Ovary (tissue), 9 donors: ENCODE results near the gene CLEC11A. TPM values are rescaled to one million over a fixed set of nuclear protein-coding genes. Genes with fewer than 3 reads are reported as not detected.
"Not testable (repeated sequence)": the region's sequence is repeated elsewhere in the genome, so short reads cannot be mapped to it uniquely, and the experiment has no call there.

Experiments used
- DNase-seq, 5 donors: peaks; one replicate each; pipeline ENCODE4 v3.0.0-alpha.2; 2019 to 2020
- H3K27ac ChIP-seq, 2 donors: fragments of 200-600 bp; one replicate each; pipeline versions ENCODE4 v1.5.1 to v1.8.0; 2019 to 2022
- H3K27me3 ChIP-seq: fragments of 200-600 bp; one replicate; pipeline ENCODE4 v1.8.0; 2022
- H3K36me3 ChIP-seq: fragments of 200-600 bp; sonication (generic); one replicate; pipeline ENCODE4 v1.5.1; 2019
- H3K4me1 ChIP-seq: one replicate; pipeline ENCODE4 v1.8.1; 2013; ENCODE audit warnings: mild to moderate bottlenecking, moderate library complexity; ENCODE audit not compliant: insufficient read depth
- H3K4me3 ChIP-seq: fragments of 200-600 bp; sonication (generic); one replicate; pipeline ENCODE4 v1.5.1; 2017
- H3K9me3 ChIP-seq, 2 donors: fragments of 200-600 bp in 1 of 2; sonication (generic) in 1 of 2; one replicate each; pipeline versions ENCODE4 v1.5.1 to v1.8.1; 2013 to 2019; ENCODE audit warnings: mild to moderate bottlenecking in 1 of 2, moderate library complexity in 1 of 2
- CTCF ChIP-seq, 3 donors: fragments of 450-650 bp in 2 of 3; fragments of 200-600 bp in 1 of 3; IDR thresholded peaks; one replicate each; pipeline versions ENCODE4 v1.5.1 to v1.8.0; 2016 to 2022; ENCODE audit warnings: antibody characterized with exemption in 3 of 3, mild to moderate bottlenecking in 1 of 3
- EP300 ChIP-seq: sonication (generic); formaldehyde crosslinking; IDR thresholded peaks from one replicate; pipeline ENCODE4 v1.6.1; 2017; ENCODE audit warnings: antibody characterized with exemption
- POLR2A ChIP-seq: fragments of 450-650 bp; IDR thresholded peaks from one replicate; pipeline ENCODE4 v1.6.1; 2017; ENCODE audit warnings: antibody characterized with exemption, mild to moderate bottlenecking, moderate library complexity
- WGBS, 3 donors: extraction: QIAGEN DNeasy Blood & Tissue Kit in 1 of 3; methylation state at CpG; one replicate each; pipeline versions ENCODE4 v1.1.5 to v1.1.7; 2013 to 2017; 5-methylcytosine and 5-hydroxymethylcytosine counted together
- intact Hi-C, 4 donors: fragments of 100-400 bp; cut with DNase I; formaldehyde crosslinking; loops; one replicate each; pipeline versions ENCODE4 v1.11.0 to v1.15.1; 2022 to 2023
- polyA plus RNA-seq, 2 donors: library from polyadenylated mRNA; stranded (reverse); fragments of 200-250 nt in 1 of 2; fragments of 350-450 nt in 1 of 2; fragmentation: Illumina TruSeq in 1 of 2; extraction: RNeasy Lipid Tissue Mini Kit (QIAGEN cat#74804) in 1 of 2; gene quantifications; one replicate each; pipeline ENCODE4 v1.2.3, GENCODE V29; 2013 to 2014
- total RNA-seq, 7 donors: library from RNA; depleted of rRNA in 2 of 7; stranded (reverse); fragments of >200 nt in 2 of 7; fragmentation: NEBNext Ultra II Directional in 3 of 7; extraction: Animal tissue kit (Norgen Biotek cat#: 25700) in 3 of 7; gene quantifications; one replicate each; pipeline versions ENCODE4 v1.1.0 to v1.2.4, GENCODE V29; 2016 to 2023
- donor health status: DM: no; HTN: no; CAD: no; lungs with moderate emphysema.
- donor health status: DM: no; HTN: no; CAD: no.
- donor health status: Bipolar disorder and iron deficiency.
- donor health status: DM: yes; HTN: yes; CAD: no.
- donor health status: DM: no; HTN: no; CAD: no.
- donor health status: DM: yes; HTN: yes; CAD: no.

CLEC11A gene
- total and polyA plus RNA-seq, 9 donors, result 3.8 to 120 (median 27.9) TPM

- no peak for TF ChIP-seq EP300
- no peak for TF ChIP-seq CTCF (IDR thresholded peaks at IDR 0.05)
- no peak for TF ChIP-seq POLR2A
- DNase-seq, result no peak
- H3K27ac ChIP-seq, result no peak overlapping the region
- 79 to 82% (median 81%) methylated on average over 13 of the region's 13 CpGs for WGBS, 3 donors
- no peaks in the 10 kb centered on the region for H3K27me3 ChIP-seq
- no peak overlapping the region for H3K4me3 ChIP-seq
- no peaks in the 10 kb centered on the region for H3K36me3 ChIP-seq
- peaks cover 0 to 9% of the 10 kb centered on the region in 2 donors for H3K9me3 ChIP-seq
- H3K4me1 ChIP-seq, result no peaks in the 10 kb centered on the region
- intact Hi-C loops, result no loop called here
Measured at GRCh38 chr19:50770888-50771287, 47.7 kb downstream of the CLEC11A start.

- WGBS, 3 donors, result 52 to 65% (median 55%) methylated on average over 2 of the region's 2 CpGs
Measured at GRCh38 chr19:50772476-50772875, 49.3 kb downstream of the CLEC11A start.

GRCh38 chr19:50772912-50773311 is 49.7 kb downstream of the CLEC11A start:
- H3K36me3 ChIP-seq, intact Hi-C loops, H3K4me3 ChIP-seq, H3K4me1 ChIP-seq, DNase-seq, H3K27me3 ChIP-seq, H3K27ac ChIP-seq: not testable (repeated sequence)
- peaks cover 0 to 13% of the 10 kb centered on the region in 2 donors for H3K9me3 ChIP-seq
- WGBS, 3 donors, result 80 to 83% (median 81%) methylated on average over 3 of the region's 3 CpGs

More at GRCh38 chr19:50772476-50772875, 49.3 kb downstream of the CLEC11A start:
- Histone ChIP-seq H3K4me1 (no peaks in the 10 kb centered on the region), H3K36me3 (no peaks in the 10 kb centered on the region), H3K4me3 (no peak overlapping the region), H3K27ac (no peak overlapping the region), H3K27me3 (no peaks in the 10 kb centered on the region), H3K9me3 (peaks cover 0 to 13% of the 10 kb centered on the region in 2 donors)
- DNase-seq, result no peak
- TF ChIP-seq CTCF (IDR thresholded peaks at IDR 0.05) (no peak), EP300 (no peak), POLR2A (no peak)
- intact Hi-C loops, result no loop called here

GRCh38 chr19:50773454-50773853 is 50.3 kb downstream of the CLEC11A start:
- DNase-seq, H3K27me3 ChIP-seq, H3K36me3 ChIP-seq, H3K27ac ChIP-seq, H3K4me1 ChIP-seq, intact Hi-C loops, H3K4me3 ChIP-seq: not testable (repeated sequence)
- H3K9me3 ChIP-seq, result peaks cover 0 to 13% of the 10 kb centered on the region in 2 donors
- WGBS, 3 donors, result 26 to 50% (median 27%) methylated on average over 6 to 7 of the region's 7 CpGs

Other genes starting within 250 kb of the CLEC11A start
- gene EMC10, start 246.9 kb upstream of the CLEC11A start, total RNA-seq, result 100 to 1,000 TPM in 3 of 7 donors, 10 to 100 TPM in 4; 50.4 to 132 (median 96.7) TPM
- 100 to 1,000 TPM in 1 of 2 donors, 10 to 100 TPM in 1; 27.6 to 113 TPM for gene EMC10, start 246.9 kb upstream of the CLEC11A start, polyA plus RNA-seq
- gene GARIN5A, start 246.5 kb upstream of the CLEC11A start, total RNA-seq, result 10 to 100 TPM in 1 of 7 donors, 1 to 10 TPM in 6; 2.1 to 10.3 (median 3.3) TPM
- 1 to 10 TPM in 1 of 2 donors, under 1 TPM in 1; 0.47 to 4.3 TPM for gene GARIN5A, start 246.5 kb upstream of the CLEC11A start, polyA plus RNA-seq
- gene JOSD2, start 212.2 kb upstream of the CLEC11A start, total RNA-seq, result 10 to 100 TPM; 15.0 to 28.9 (median 21.8) TPM
- gene JOSD2, start 212.2 kb upstream of the CLEC11A start, polyA plus RNA-seq, result 10 to 100 TPM in 1 of 2 donors, not detected in 1; 42.5 TPM
- gene ASPDH, start 209.5 kb upstream of the CLEC11A start, total RNA-seq, result not detected
- not detected for gene ASPDH, start 209.5 kb upstream of the CLEC11A start, polyA plus RNA-seq
- 1 to 10 TPM; 1.2 to 7.9 (median 2.5) TPM for gene LRRC4B, start 154.9 kb upstream of the CLEC11A start, total RNA-seq
- 1 to 10 TPM in 1 of 2 donors, under 1 TPM in 1; 0.12 to 5.6 TPM for gene LRRC4B, start 154.9 kb upstream of the CLEC11A start, polyA plus RNA-seq
- under 1 TPM in 1 of 7 donors, not detected in 6; 0.08 TPM for gene SYT3, start 83.5 kb upstream of the CLEC11A start, total RNA-seq
- gene SYT3, start 83.5 kb upstream of the CLEC11A start, polyA plus RNA-seq, result under 1 TPM; 0.10 to 0.32 TPM
- gene C19orf81, start 73.9 kb upstream of the CLEC11A start, total RNA-seq, result 10 to 100 TPM in 1 of 7 donors, 1 to 10 TPM in 3, not detected in 3; 1.1 to 12.6 (median 2.1) TPM
- not detected for gene C19orf81, start 73.9 kb upstream of the CLEC11A start, polyA plus RNA-seq
- gene SHANK1, start 3.6 kb upstream of the CLEC11A start, total RNA-seq, result 10 to 100 TPM in 1 of 7 donors, 1 to 10 TPM in 5, under 1 TPM in 1; 0.72 to 11.1 (median 4.0) TPM
- gene SHANK1, start 3.6 kb upstream of the CLEC11A start, polyA plus RNA-seq, result 1 to 10 TPM in 1 of 2 donors, under 1 TPM in 1; 0.20 to 1.1 TPM
- not detected for gene GPR32, start 47.1 kb downstream of the CLEC11A start, total RNA-seq
- not detected for gene GPR32, start 47.1 kb downstream of the CLEC11A start, polyA plus RNA-seq
- gene ACP4, start 67.1 kb downstream of the CLEC11A start, total RNA-seq, result not detected
- gene ACP4, start 67.1 kb downstream of the CLEC11A start, polyA plus RNA-seq, result not detected
- gene KLK1, start 100.4 kb downstream of the CLEC11A start, total RNA-seq, result under 1 TPM in 6 of 7 donors, not detected in 1; 0.40 to 0.95 (median 0.57) TPM
- gene KLK1, start 100.4 kb downstream of the CLEC11A start, polyA plus RNA-seq, result 1 to 10 TPM in 1 of 2 donors, under 1 TPM in 1; 0.23 to 1.2 TPM
- not detected for gene KLK15, start 110.2 kb downstream of the CLEC11A start, total RNA-seq
- not detected for gene KLK15, start 110.2 kb downstream of the CLEC11A start, polyA plus RNA-seq
- gene KLK3, start 131.6 kb downstream of the CLEC11A start, total RNA-seq, result under 1 TPM in 1 of 7 donors, not detected in 6; 0.20 TPM
- gene KLK3, start 131.6 kb downstream of the CLEC11A start, polyA plus RNA-seq, result under 1 TPM; 0.13 to 0.24 TPM
- not detected for gene KLK2, start 150.1 kb downstream of the CLEC11A start, total RNA-seq
- not detected for gene KLK2, start 150.1 kb downstream of the CLEC11A start, polyA plus RNA-seq
- gene KLK4, start 188.0 kb downstream of the CLEC11A start, total RNA-seq, result under 1 TPM in 1 of 7 donors, not detected in 6; 0.58 TPM
- gene KLK4, start 188.0 kb downstream of the CLEC11A start, polyA plus RNA-seq, result not detected
- 1 to 10 TPM in 1 of 7 donors, under 1 TPM in 2, not detected in 4; 0.17 to 2.3 (median 0.41) TPM for gene KLK5, start 229.7 kb downstream of the CLEC11A start, total RNA-seq
- not detected for gene KLK5, start 229.7 kb downstream of the CLEC11A start, polyA plus RNA-seq
- 10 to 100 TPM in 1 of 7 donors, 1 to 10 TPM in 2, under 1 TPM in 2, not detected in 2; 0.24 to 21.7 (median 3.3) TPM for gene KLK6, start 246.2 kb downstream of the CLEC11A start, total RNA-seq
- gene KLK6, start 246.2 kb downstream of the CLEC11A start, polyA plus RNA-seq, result under 1 TPM in 1 of 2 donors, not detected in 1; 0.07 TPM